GM12875 (cell line): ENCODE data around the gene ZNF407.

Experiments
- H3K4me3 ChIP-seq: one replicate; pipeline ENCODE4 v1.5.1; 2011; ENCODE audit warnings: low read depth, low read length, control low read depth
- CTCF ChIP-seq: IDR thresholded peaks from 2 replicates; pipeline ENCODE4 v1.5.1; 2011; ENCODE audit warnings: low read depth, mild to moderate bottlenecking, control low read depth, inconsistent platforms, low read length, moderate library complexity, borderline replicate concordance; ENCODE audit not compliant: insufficient read depth

The ZNF407 gene

GRCh38 chr18:74976331-74976909, 378.8 kb downstream of the ZNF407 start:
- H3K4me3 ChIP-seq = no peak overlapping the region
- TF ChIP-seq CTCF = no peak

- TF ChIP-seq CTCF = no peak
- H3K4me3 ChIP-seq = no peak overlapping the region
Measured at GRCh38 chr18:74977041-74977440, 379.4 kb downstream of the ZNF407 start.

- H3K4me3 ChIP-seq = no peak overlapping the region
- no peak for TF ChIP-seq CTCF
Measured at GRCh38 chr18:74980669-74981068, 383.0 kb downstream of the ZNF407 start.

- H3K4me3 ChIP-seq = no peak overlapping the region
- TF ChIP-seq CTCF = no peak
Measured at GRCh38 chr18:74981476-74981875, 383.8 kb downstream of the ZNF407 start.

- TF ChIP-seq CTCF = no peak
- no peak overlapping the region for H3K4me3 ChIP-seq
Measured at GRCh38 chr18:74982946-74983635, 385.4 kb downstream of the ZNF407 start.

GRCh38 chr18:74989134-74989533, 391.5 kb downstream of the ZNF407 start:
- no peak overlapping the region for H3K4me3 ChIP-seq

More at GRCh38 chr18:74989134-74989533, 391.5 kb downstream of the ZNF407 start:
- no peak for TF ChIP-seq CTCF
